RWPE2 (cell line): ENCODE data around the gene MINAR1.

ENCODE experiments used
- ATAC-seq: fragments of 200-7000 bp; cut with Tn5 transposase; 3 replicates; pipeline ENCODE4 v1.9.1; 2021; ENCODE audit warnings: low read depth
- DNase-seq: peaks from one replicate; pipeline ENCODE4 v3.0.0-alpha.2; 2020; ENCODE audit warnings: low spot score
- H3K27ac ChIP-seq: fragments of 450-650 bp; 2 replicates; pipeline ENCODE4 v1.5.1; 2017; ENCODE audit warnings: mild to moderate bottlenecking; ENCODE audit not compliant: poor library complexity, severe bottlenecking
- H3K27me3 ChIP-seq: fragments of 250-450 bp; sonication (Bioruptor Pico); 2 replicates; pipeline ENCODE4 v1.5.1; 2021; ENCODE audit warnings: mild to moderate bottlenecking, moderate library complexity; ENCODE audit not compliant: insufficient read depth, poor library complexity, severe bottlenecking
- H3K36me3 ChIP-seq: fragments of 250-450 bp; sonication (Bioruptor Pico); 2 replicates; pipeline ENCODE4 v1.5.1; 2020; ENCODE audit warnings: low read depth, mild to moderate bottlenecking, moderate library complexity
- H3K4me1 ChIP-seq: fragments of 250-450 bp; sonication (Bioruptor Pico); 2 replicates; pipeline ENCODE4 v1.5.1; 2021; ENCODE audit warnings: mild to moderate bottlenecking, moderate library complexity; ENCODE audit not compliant: insufficient read depth, poor library complexity, severe bottlenecking
- H3K4me3 ChIP-seq: fragments of 250-450 bp; sonication (Bioruptor Pico); 2 replicates; pipeline ENCODE4 v1.5.1; 2021; ENCODE audit warnings: mild to moderate bottlenecking, moderate library complexity; ENCODE audit not compliant: severe bottlenecking
- H3K9me3 ChIP-seq: fragments of 250-450 bp; sonication (Bioruptor Pico); 2 replicates; pipeline ENCODE4 v1.5.1; 2021; ENCODE audit warnings: mild to moderate bottlenecking, moderate library complexity; ENCODE audit not compliant: severe bottlenecking
- CTCF ChIP-seq: fragments of 450-650 bp; IDR thresholded peaks from one replicate; pipeline ENCODE4 v1.5.1; 2017; ENCODE audit warnings: mild to moderate bottlenecking, moderate library complexity; ENCODE audit not compliant: poor library complexity, severe bottlenecking

MINAR1 gene

GRCh38 chr15:79399606-79400005, 32.5 kb upstream of the MINAR1 start:
- TF ChIP-seq CTCF, result no peak
- Histone ChIP-seq H3K27me3 (peaks cover 3% of the 10 kb centered on the region), H3K4me1 (no peaks in the 10 kb centered on the region), H3K36me3 (no peaks in the 10 kb centered on the region), H3K4me3 (no peak overlapping the region), H3K27ac (no peak overlapping the region), H3K9me3 (no peaks in the 10 kb centered on the region)
- no peak for DNase-seq
- no peak for ATAC-seq

GRCh38 chr15:79400650-79401049, 31.5 kb upstream of the MINAR1 start:
- no peaks in the 10 kb centered on the region for H3K9me3 ChIP-seq
- ATAC-seq (no peak), DNase-seq (no peak)
- H3K27me3 ChIP-seq, result peaks cover 2% of the 10 kb centered on the region
- no peak overlapping the region for H3K27ac ChIP-seq
- H3K36me3 ChIP-seq, result no peaks in the 10 kb centered on the region
- no peak for TF ChIP-seq CTCF
- no peaks in the 10 kb centered on the region for H3K4me1 ChIP-seq
- H3K4me3 ChIP-seq, result no peak overlapping the region

GRCh38 chr15:79401301-79401700, 30.8 kb upstream of the MINAR1 start:
- no peak overlapping the region for H3K27ac ChIP-seq
- H3K9me3 ChIP-seq, result no peaks in the 10 kb centered on the region
- H3K4me1 ChIP-seq, result no peaks in the 10 kb centered on the region
- H3K4me3 ChIP-seq, result no peak overlapping the region
- H3K27me3 ChIP-seq, result no peaks in the 10 kb centered on the region
- ATAC-seq, result no peak
- H3K36me3 ChIP-seq, result no peaks in the 10 kb centered on the region
- TF ChIP-seq CTCF, result no peak
- no peak for DNase-seq

- H3K27me3 ChIP-seq, result no peaks in the 10 kb centered on the region
- no peak overlapping the region for H3K4me3 ChIP-seq
- H3K9me3 ChIP-seq, result no peaks in the 10 kb centered on the region
- no peak for ATAC-seq
- H3K36me3 ChIP-seq, result no peaks in the 10 kb centered on the region
- no peaks in the 10 kb centered on the region for H3K4me1 ChIP-seq
- DNase-seq, result no peak
- TF ChIP-seq CTCF, result no peak
- no peak overlapping the region for H3K27ac ChIP-seq
Observed at GRCh38 chr15:79402136-79402535, 30.0 kb upstream of the MINAR1 start.

GRCh38 chr15:79403501-79403900, 28.6 kb upstream of the MINAR1 start:
- ATAC-seq, result no peak
- TF ChIP-seq CTCF, result no peak
- no peak for DNase-seq

More at GRCh38 chr15:79403501-79403900, 28.6 kb upstream of the MINAR1 start:
- Histone ChIP-seq H3K27ac (no peak overlapping the region), H3K36me3 (no peaks in the 10 kb centered on the region), H3K27me3 (no peaks in the 10 kb centered on the region), H3K4me3 (no peak overlapping the region), H3K4me1 (no peaks in the 10 kb centered on the region), H3K9me3 (no peaks in the 10 kb centered on the region)
